PFSK-1 (cell line): Measurements from ENCODE around the gene GALNT10.

Experiments
- FOXP2 ChIP-seq: optimal IDR thresholded peaks from 2 replicates; pipeline ENCODE3; 2011; ENCODE audit warnings: borderline replicate concordance, control low read depth, inconsistent platforms; ENCODE audit not compliant: insufficient read depth; ENCODE audit errors: extremely low read length, extremely low read depth
- POLR2AphosphoS5 ChIP-seq: IDR thresholded peaks from 2 replicates; pipeline ENCODE4 v1.6.1; 2012; ENCODE audit warnings: low read depth, mild to moderate bottlenecking, control low read depth, low read length, moderate library complexity
- REST ChIP-seq, 2 experiments: IDR thresholded peaks; 2 replicates each; pipeline versions ENCODE4 v1.6.1 to v1.8.0; 2011 to 2012; ENCODE audit warnings: low read depth in 2 of 2, low read length in 2 of 2, control low read depth in 1 of 2, inconsistent platforms in 1 of 2, mild to moderate bottlenecking in 1 of 2, moderate library complexity in 1 of 2; ENCODE audit not compliant: insufficient read depth in 1 of 2
- SIN3A ChIP-seq: IDR thresholded peaks from 2 replicates; pipeline ENCODE4 v1.6.1; 2012; ENCODE audit warnings: mild to moderate bottlenecking, low read length, moderate library complexity, borderline replicate concordance; ENCODE audit not compliant: insufficient read depth
- TAF1 ChIP-seq: IDR thresholded peaks from 2 replicates; pipeline ENCODE4 v1.6.1; 2012; ENCODE audit warnings: low read length, control low read depth, borderline replicate concordance; ENCODE audit not compliant: insufficient read depth

Gene GALNT10

GRCh38 chr5:154293219-154293618, 102.7 kb downstream of the GALNT10 start:
- TF ChIP-seq REST (IDR thresholded peaks at IDR 0.05; ENCODE audit: insufficient read depth in 1 of 2, low read depth in 2 of 2, low read length in 2 of 2) (no peak), FOXP2 (no peak), TAF1 (no peak), SIN3A (no peak), POLR2AphosphoS5 (no peak)

DNA sequence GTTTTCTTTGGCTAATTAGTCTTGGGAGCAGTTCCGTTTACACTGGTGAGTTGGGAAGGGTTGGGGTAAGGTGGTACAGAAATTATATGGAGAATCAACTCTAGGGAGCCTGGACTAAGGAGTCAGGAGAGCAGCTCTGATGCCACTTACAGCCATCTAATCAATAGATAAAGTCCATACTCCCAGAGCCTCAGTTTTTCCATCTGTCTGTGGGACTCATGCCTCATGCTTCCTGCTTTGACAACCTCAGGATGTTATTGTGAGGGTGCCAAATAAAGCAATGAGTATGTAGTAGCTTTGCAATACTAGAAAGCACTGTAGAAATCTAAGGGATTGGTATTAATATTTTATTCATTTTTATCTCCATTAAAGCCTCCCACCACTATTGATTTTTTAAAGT, 105.0 kb downstream of the GALNT10 start:
- TF ChIP-seq TAF1 (no peak), FOXP2 (no peak)

- no peak for TF ChIP-seq FOXP2
- TF ChIP-seq SIN3A = no peak
- no peak for TF ChIP-seq TAF1
- no peak for TF ChIP-seq REST (IDR thresholded peaks at IDR 0.05; ENCODE audit: insufficient read depth in 1 of 2, low read depth in 2 of 2, low read length in 2 of 2)
- TF ChIP-seq POLR2AphosphoS5 = no peak
Observed at GRCh38 chr5:154296525-154297159, 106.1 kb downstream of the GALNT10 start.

- TF ChIP-seq REST (IDR thresholded peaks at IDR 0.05; ENCODE audit: insufficient read depth in 1 of 2, low read depth in 2 of 2, low read length in 2 of 2) = no peak
- TF ChIP-seq POLR2AphosphoS5 = no peak
- TF ChIP-seq TAF1 = no peak
- no peak for TF ChIP-seq FOXP2
Observed at GRCh38 chr5:154298065-154298464, 107.5 kb downstream of the GALNT10 start.

DNA sequence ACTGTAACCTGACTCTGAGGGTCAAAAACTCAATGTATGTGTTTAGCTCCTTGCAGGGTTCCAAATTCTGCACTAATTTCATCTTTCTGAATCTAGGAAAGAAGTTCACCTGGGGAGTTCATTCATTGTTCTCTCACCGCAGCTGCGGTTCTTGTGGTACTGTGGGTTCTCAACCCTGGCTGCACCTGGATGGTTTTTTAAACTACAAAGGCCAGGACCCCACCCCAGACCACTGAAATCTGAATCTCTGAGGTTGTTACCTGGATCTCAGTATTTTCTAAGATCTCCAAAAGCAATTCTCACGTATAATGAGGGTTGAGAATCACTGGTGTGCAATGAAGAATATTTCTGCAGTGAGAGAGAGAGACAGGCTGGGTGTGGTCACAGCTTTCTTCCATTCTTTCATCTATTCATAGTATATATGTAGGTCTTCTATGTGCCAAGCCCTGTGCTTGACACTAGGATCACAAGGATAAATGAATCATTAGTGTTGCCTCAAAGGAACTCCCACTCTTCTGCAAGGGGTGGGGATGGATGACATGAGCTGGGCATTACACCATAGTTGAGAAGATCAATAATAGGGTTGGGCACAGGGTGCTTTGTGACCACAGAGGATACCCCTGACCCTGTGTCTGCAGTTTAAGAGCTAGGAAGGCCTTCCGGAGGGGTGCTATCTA, 109.8 kb downstream of the GALNT10 start:
- TF ChIP-seq TAF1 = no peak
- TF ChIP-seq SIN3A = no peak
- no peak for TF ChIP-seq REST (IDR thresholded peaks at IDR 0.05; ENCODE audit: insufficient read depth in 1 of 2, low read depth in 2 of 2, low read length in 2 of 2)
- no peak for TF ChIP-seq FOXP2
- no peak for TF ChIP-seq POLR2AphosphoS5
